Stomach (tissue), 4 donors: ENCODE data around the gene TMTC2.

ENCODE experiments used
- CTCF ChIP-seq, 7 experiments: fragments of 450-650 bp in 4 of 7; fragments of 200-600 bp in 3 of 7; sonication (generic) in 3 of 7; IDR thresholded peaks; one replicate each; pipeline ENCODE4 v1.5.1; 2016 to 2019; ENCODE audit warnings: antibody characterized with exemption in 7 of 7, control low read depth in 2 of 7, mild to moderate bottlenecking in 1 of 7
- EP300 ChIP-seq: sonication (generic); formaldehyde crosslinking; IDR thresholded peaks from one replicate; pipeline ENCODE4 v1.6.1; 2017; ENCODE audit warnings: antibody characterized with exemption
- POLR2A ChIP-seq, 4 donors: fragments of 450-650 bp; IDR thresholded peaks; one replicate each; pipeline ENCODE4 v1.6.1; 2016; ENCODE audit warnings: antibody characterized with exemption in 4 of 4, control low read depth in 2 of 4, mild to moderate bottlenecking in 1 of 4, moderate library complexity in 1 of 4
- POLR2AphosphoS5 ChIP-seq, 3 donors: sonication (generic); formaldehyde crosslinking; IDR thresholded peaks; one replicate each; pipeline ENCODE4 v1.6.1; 2016; ENCODE audit warnings: antibody characterized with exemption in 3 of 3

GRCh38 chr12:82852529-82852928 lies 165.8 kb downstream of the TMTC2 start:
- no peak for TF ChIP-seq CTCF (IDR thresholded peaks at IDR 0.05)
- TF ChIP-seq POLR2A (IDR thresholded peaks at IDR 0.05) = no peak
- no peak for TF ChIP-seq EP300
- TF ChIP-seq POLR2AphosphoS5 (IDR thresholded peaks at IDR 0.05) = no peak
